Mesodermal cell (in vitro differentiated cells): ENCODE data around the gene USP17L18. TPM values are rescaled to one million over a fixed set of nuclear protein-coding genes. Genes with fewer than 3 reads are reported as not detected.
"Not testable (repeated sequence)": the region's sequence is repeated elsewhere in the genome, so short reads cannot be mapped to it uniquely, and the experiment has no call there.

Source experiments
- H3K27ac ChIP-seq: 2 replicates; pipeline ENCODE4 v1.7.0; 2013; ENCODE audit warnings: mild to moderate bottlenecking, low read depth, low read length, moderate library complexity; ENCODE audit not compliant: severe bottlenecking
- H3K36me3 ChIP-seq: 2 replicates; pipeline ENCODE4 v1.7.1; 2013; ENCODE audit warnings: mild to moderate bottlenecking, low read length, moderate library complexity; ENCODE audit not compliant: control insufficient read depth, insufficient read depth
- H3K4me1 ChIP-seq: one replicate; pipeline ENCODE4 v1.7.1; 2013; ENCODE audit warnings: mild to moderate bottlenecking, low read length; ENCODE audit not compliant: insufficient read depth, control insufficient read depth, poor library complexity, severe bottlenecking
- H3K4me3 ChIP-seq: 2 replicates; pipeline ENCODE4 v1.7.0; 2013; ENCODE audit warnings: low read length, control low read depth, mild to moderate bottlenecking; ENCODE audit not compliant: insufficient read depth, poor library complexity, severe bottlenecking; ENCODE audit errors: extremely low read depth
- H3K9me3 ChIP-seq: 2 replicates; pipeline ENCODE4 v1.7.1; 2013; ENCODE audit warnings: mild to moderate bottlenecking, low read length, moderate library complexity; ENCODE audit not compliant: control insufficient read depth
- WGBS, 2 experiments: methylation state at CpG; one replicate each; pipeline ENCODE4 v1.1.5; 2013; ENCODE audit warnings: missing lambda C conversion rate in 2 of 2; ENCODE audit not compliant: insufficient coverage in 2 of 2; 5-methylcytosine and 5-hydroxymethylcytosine counted together
- polyA plus RNA-seq, 2 experiments: library from polyadenylated mRNA; stranded (reverse); fragments of 50-300 nt; gene quantifications; one replicate each; pipeline ENCODE4 v1.2.3, GENCODE V29; 2013

Gene USP17L18
- not detected for polyA plus RNA-seq (2013, experiment 1 of 2)
- polyA plus RNA-seq (2013, experiment 2 of 2) = not detected

GRCh38 chr4:9247953-9248680 is at the start of gene USP17L18:
Gene USP17L18, plus strand, starts transcription at chr4:9248630. Its CDS starts 0 bp downstream, at chr4:9248630.
- H3K36me3 ChIP-seq, H3K4me1 ChIP-seq, H3K27ac ChIP-seq, H3K4me3 ChIP-seq, H3K9me3 ChIP-seq: not testable (repeated sequence)
- 100% methylated on average over 4 of the region's 26 CpGs; no CpG with 5 or more reads in 1 of the 2 experiments for WGBS, 2 experiments

DNA sequence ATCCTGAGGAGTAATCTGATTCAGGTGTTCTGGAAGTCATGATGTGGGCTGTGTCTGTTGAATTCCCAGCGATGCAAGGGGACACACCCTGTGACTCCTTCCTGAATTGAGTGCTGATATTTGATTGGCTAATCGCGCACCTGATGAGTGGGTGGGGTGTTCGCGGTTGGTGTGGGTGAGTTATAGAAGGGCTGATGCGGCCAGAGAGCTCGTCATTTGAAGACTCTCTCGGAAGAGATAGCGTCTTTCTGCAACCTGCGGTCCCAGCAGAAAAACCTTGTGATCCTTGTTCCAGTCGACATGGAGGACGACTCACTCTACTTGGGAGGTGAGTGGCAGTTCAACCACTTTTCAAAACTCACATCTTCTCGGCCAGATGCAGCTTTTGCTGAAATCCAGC is 38.1 kb upstream of the USP17L18 start, which contains the start of gene USP17L10:
TSS of gene USP17L10 (plus strand) at position 301 of the 400 bp plus-strand sequence. CDS start at position 301, 0 bp downstream.
- not testable (repeated sequence) for H3K4me1 ChIP-seq, H3K27ac ChIP-seq, H3K9me3 ChIP-seq, H3K4me3 ChIP-seq, H3K36me3 ChIP-seq
- WGBS, 2 experiments = no CpG with 5 or more reads among the region's 13 CpGs

DNA sequence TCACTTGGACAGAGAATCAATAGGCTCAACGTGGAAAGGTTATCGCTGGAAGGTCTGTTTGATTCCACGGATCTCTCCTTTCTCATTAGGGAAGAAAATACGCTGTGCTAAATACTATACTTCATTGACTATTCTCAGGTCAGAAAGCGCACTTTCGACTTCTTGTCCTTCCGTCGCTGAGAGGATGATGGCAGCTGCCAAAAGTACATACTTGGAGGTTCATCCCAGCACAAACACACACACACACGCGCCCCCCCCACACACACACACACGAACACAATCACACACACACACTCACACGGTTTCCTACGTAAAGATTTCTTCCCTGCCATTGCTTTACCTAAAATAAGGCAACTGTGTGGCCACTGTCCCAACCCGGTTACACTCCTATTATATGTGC is 33.7 kb upstream of the USP17L18 start:
- not testable (repeated sequence) for H3K4me1 ChIP-seq, H3K36me3 ChIP-seq, H3K9me3 ChIP-seq, H3K4me3 ChIP-seq, H3K27ac ChIP-seq
- 84% methylated on average over 4 of the region's 14 CpGs; no CpG with 5 or more reads in 1 of the 2 experiments for WGBS, 2 experiments

GRCh38 chr4:9215105-9215504 is 33.3 kb upstream of the USP17L18 start, which contains the start of gene USP17L11:
Gene USP17L11, plus strand, starts transcription at chr4:9215405. Its CDS starts 0 bp downstream, at chr4:9215405.
- H3K4me3 ChIP-seq, H3K36me3 ChIP-seq, H3K4me1 ChIP-seq, H3K9me3 ChIP-seq, H3K27ac ChIP-seq: not testable (repeated sequence)
- WGBS, 2 experiments = no CpG with 5 or more reads among the region's 14 CpGs

DNA sequence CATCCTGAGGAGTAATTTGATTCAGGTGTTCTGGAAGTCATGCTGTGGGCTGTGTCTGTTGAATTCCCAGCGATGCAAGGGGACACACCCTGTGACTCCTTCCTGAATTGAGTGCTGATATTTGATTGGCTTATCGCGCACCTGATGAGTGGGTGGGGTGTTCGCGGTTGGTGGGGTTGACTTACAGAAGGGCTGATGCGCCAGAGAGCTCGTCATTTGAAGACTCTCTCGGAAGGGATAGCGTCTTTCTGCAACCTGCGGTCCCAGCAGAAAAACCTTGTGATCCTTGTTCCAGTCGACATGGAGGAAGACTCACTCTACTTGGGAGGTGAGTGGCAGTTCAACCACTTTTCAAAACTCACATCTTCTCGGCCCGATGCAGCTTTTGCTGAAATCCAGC is 28.6 kb upstream of the USP17L18 start, which contains the start of gene USP17L12:
TSS of gene USP17L12 (plus strand) at position 301 of the 400 bp plus-strand sequence. CDS start at position 301, 0 bp downstream.
- WGBS, 2 experiments = no CpG with 5 or more reads among the region's 13 CpGs

DNA sequence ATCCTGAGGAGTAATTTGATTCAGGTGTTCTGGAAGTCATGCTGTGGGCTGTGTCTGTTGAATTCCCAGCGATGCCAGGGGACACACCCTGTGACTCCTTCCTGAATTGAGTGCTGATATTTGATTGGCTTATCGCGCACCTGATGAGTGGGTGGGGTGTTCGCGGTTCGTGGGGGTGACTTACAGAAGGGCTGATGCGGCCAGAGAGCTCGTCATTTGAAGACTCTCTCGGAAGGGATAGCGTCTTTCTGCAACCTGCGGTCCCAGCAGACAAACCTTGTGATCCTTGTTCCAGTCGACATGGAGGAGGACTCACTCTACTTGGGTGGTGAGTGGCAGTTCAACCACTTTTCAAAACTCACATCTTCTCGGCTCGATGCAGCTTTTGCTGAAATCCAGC is 23.8 kb upstream of the USP17L18 start, which contains the start of gene USP17L13:
TSS of gene USP17L13 (plus strand) at position 301 of the 400 bp plus-strand sequence. CDS start at position 301, 0 bp downstream.
- WGBS, 2 experiments = no CpG with 5 or more reads among the region's 14 CpGs
- not testable (repeated sequence) for H3K4me3 ChIP-seq, H3K36me3 ChIP-seq, H3K4me1 ChIP-seq, H3K9me3 ChIP-seq, H3K27ac ChIP-seq

More for the DNA sequence above, 28.6 kb upstream of the USP17L18 start, which contains the start of gene USP17L12:
- not testable (repeated sequence) for H3K27ac ChIP-seq, H3K4me1 ChIP-seq, H3K4me3 ChIP-seq, H3K9me3 ChIP-seq, H3K36me3 ChIP-seq

GRCh38 chr4:9230249-9230648 is 18.2 kb upstream of the USP17L18 start:
- H3K9me3 ChIP-seq, H3K4me3 ChIP-seq, H3K36me3 ChIP-seq, H3K27ac ChIP-seq, H3K4me1 ChIP-seq: not testable (repeated sequence)
- WGBS, 2 experiments = no CpG with 5 or more reads among the region's 8 CpGs

- H3K36me3 ChIP-seq, H3K4me1 ChIP-seq, H3K9me3 ChIP-seq, H3K4me3 ChIP-seq, H3K27ac ChIP-seq: not testable (repeated sequence)
- whole genome bisulfite sequencing, 2 experiments = no CpG with 5 or more reads among the region's 15 CpGs
These were observed 14.3 kb upstream of the USP17L18 start, which contains the start of gene USP17L15 for GRCh38 chr4:9234085-9234484. Gene USP17L15, plus strand, starts transcription at chr4:9234385. Its CDS starts 0 bp downstream, at chr4:9234385.

DNA sequence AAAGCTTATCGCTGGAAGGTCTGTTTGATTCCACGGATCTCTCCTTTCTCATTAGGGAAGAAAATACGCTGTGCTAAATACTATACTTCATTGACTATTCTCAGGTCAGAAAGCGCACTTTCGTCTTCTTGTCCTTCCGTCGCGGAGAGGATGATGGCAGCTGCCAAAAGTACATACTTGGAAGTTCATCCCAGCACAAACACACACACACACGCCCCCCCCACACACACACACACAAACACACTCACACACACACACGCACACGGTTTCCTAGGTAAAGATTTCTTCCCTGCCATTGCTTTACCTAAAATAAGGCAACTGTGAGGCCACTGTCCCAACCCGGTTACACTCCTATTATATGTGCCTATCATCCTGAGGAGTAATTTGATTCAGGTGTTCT is 10.0 kb upstream of the USP17L18 start:
- H3K9me3 ChIP-seq, H3K4me1 ChIP-seq, H3K36me3 ChIP-seq, H3K27ac ChIP-seq, H3K4me3 ChIP-seq: not testable (repeated sequence)
- WGBS, 2 experiments = no CpG with 5 or more reads among the region's 12 CpGs

GRCh38 chr4:9243579-9243978 is 4.9 kb upstream of the USP17L18 start, which contains the start of gene USP17L17:
Gene USP17L17, plus strand, starts transcription at chr4:9243879. Its CDS starts 0 bp downstream, at chr4:9243879.
- not testable (repeated sequence) for H3K4me3 ChIP-seq, H3K9me3 ChIP-seq, H3K27ac ChIP-seq, H3K4me1 ChIP-seq, H3K36me3 ChIP-seq
- WGBS, 2 experiments = no CpG with 5 or more reads among the region's 14 CpGs

- not testable (repeated sequence) for H3K36me3 ChIP-seq, H3K27ac ChIP-seq, H3K4me1 ChIP-seq, H3K9me3 ChIP-seq, H3K4me3 ChIP-seq
- no CpG with 5 or more reads among the region's 13 CpGs for WGBS, 2 experiments
These were observed 4.6 kb downstream of the USP17L18 start, which contains the start of gene USP17L19 for GRCh38 chr4:9253078-9253477. Gene USP17L19, plus strand, starts transcription at chr4:9253378. Its CDS starts 0 bp downstream, at chr4:9253378.
